SK-N-SH (cell line): ENCODE results near the gene FAM171A2. TPM values are rescaled to one million over a fixed set of nuclear protein-coding genes. Genes with fewer than 3 reads are reported as not detected.

Experiments
- CTCF ChIA-PET: fragments of 300-600, 350-600 bp; formaldehyde crosslinking; extraction: SDS; loops from one replicate; lab custom pipeline; 2021; lab: Yijun Ruan, JAX
- POLR2A ChIA-PET: fragments of 350-600 bp; sonication (Branson Sonifier 250); formaldehyde crosslinking; extraction: SDS; loops from one replicate; lab custom pipeline; 2020; ENCODE audit warnings: antibody characterized with exemption, inconsistent platforms; lab: Yijun Ruan, JAX
- DNase-seq: peaks from one replicate; pipeline ENCODE4 v3.0.0; 2012
- H2AFZ ChIP-seq: fragments of 200-600 bp; sonication (generic); 2 replicates; pipeline ENCODE4 v1.8.1; 2016; ENCODE audit warnings: antibody characterized with exemption, mild to moderate bottlenecking, low read depth
- H3F3A ChIP-seq: fragments of 200-600 bp; sonication (generic); replicated peaks from 2 replicates; pipeline ENCODE3; 2016; ENCODE audit warnings: antibody characterized with exemption, mild to moderate bottlenecking; ENCODE audit not compliant: insufficient read depth
- H3K27ac ChIP-seq, 2 experiments: fragments of 200-500 bp in 1 of 2; fragments of 200-600 bp in 1 of 2; sonication (Bioruptor generic) in 1 of 2; sonication (generic), shearing (Covaris generic) in 1 of 2; 2 replicates each; pipeline versions ENCODE4 v1.5.1 to v1.6.1; 2014 to 2016; ENCODE audit warnings: low read depth in 2 of 2, inconsistent platforms in 1 of 2, low read length in 1 of 2, mild to moderate bottlenecking in 1 of 2, mixed read lengths in 1 of 2
- H3K27me3 ChIP-seq: fragments of 200-600 bp; sonication (generic), shearing (Covaris generic); 2 replicates; pipeline ENCODE4 v1.6.1; 2016; ENCODE audit warnings: mixed run types; ENCODE audit not compliant: insufficient read depth
- H3K36me3 ChIP-seq, 2 experiments: fragments of 200-500 bp in 1 of 2; fragments of 200-600 bp in 1 of 2; sonication (Bioruptor generic) in 1 of 2; sonication (generic) in 1 of 2; replicated peaks in 1 of 2; 2 replicates each; pipeline versions ENCODE3 to v1.5.1; 2014 to 2016; ENCODE audit warnings: low read length in 1 of 2, mild to moderate bottlenecking in 1 of 2; ENCODE audit not compliant: insufficient read depth in 2 of 2, control insufficient read depth in 1 of 2
- H3K4me1 ChIP-seq, 2 experiments: fragments of 200-500 bp in 1 of 2; fragments of 200-600 bp in 1 of 2; sonication (Bioruptor generic) in 1 of 2; sonication (generic), shearing (Covaris generic) in 1 of 2; 2 replicates each; pipeline versions ENCODE4 v1.5.1 to v1.6.1; 2014 to 2016; ENCODE audit warnings: low read depth in 1 of 2, low read length in 1 of 2, mixed run types in 1 of 2; ENCODE audit not compliant: insufficient read depth in 2 of 2, control insufficient read depth in 1 of 2
- H3K4me2 ChIP-seq: fragments of 200-600 bp; sonication (generic), shearing (Covaris generic); 2 replicates; pipeline ENCODE4 v1.6.1; 2017; ENCODE audit warnings: mixed run types
- H3K4me3 ChIP-seq, 2 experiments: fragments of 200-500 bp in 1 of 2; fragments of 200-600 bp in 1 of 2; sonication (Bioruptor generic) in 1 of 2; sonication (generic), shearing (Covaris generic) in 1 of 2; 2 replicates each; pipeline versions ENCODE4 v1.5.1 to v1.8.1; 2014 to 2016; ENCODE audit warnings: low read depth in 2 of 2, inconsistent platforms in 1 of 2, low read length in 1 of 2, mild to moderate bottlenecking in 1 of 2, mixed read lengths in 1 of 2, moderate library complexity in 1 of 2
- H3K79me2 ChIP-seq: fragments of 200-600 bp; sonication (generic); 2 replicates; pipeline ENCODE4 v1.8.1; 2017; ENCODE audit warnings: mild to moderate bottlenecking; ENCODE audit not compliant: insufficient read depth
- H3K9ac ChIP-seq: fragments of 200-600 bp; sonication (generic); 2 replicates; pipeline ENCODE4 v1.6.1; 2017; ENCODE audit warnings: mixed run types
- H3K9me2 ChIP-seq: fragments of 200-600 bp; sonication (generic); 2 replicates; pipeline ENCODE4 v1.6.1; 2017; ENCODE audit warnings: mixed run types
- H3K9me3 ChIP-seq: fragments of 200-600 bp; sonication (generic); 2 replicates; pipeline ENCODE4 v1.6.1; 2017; ENCODE audit warnings: mixed run types, mild to moderate bottlenecking, moderate library complexity
- H4K20me1 ChIP-seq: fragments of 200-600 bp; sonication (generic); 2 replicates; pipeline ENCODE4 v1.6.1; 2017; ENCODE audit warnings: mild to moderate bottlenecking, mixed run types; ENCODE audit not compliant: insufficient read depth
- ELF1 ChIP-seq: IDR thresholded peaks from 2 replicates; pipeline ENCODE4 v1.4.0; 2012
- EP300 ChIP-seq, 2 experiments: IDR thresholded peaks; 2 replicates each; pipeline versions ENCODE4 v1.4.0 to v1.6.1; 2012; ENCODE audit warnings: borderline replicate concordance in 1 of 2, low read depth in 1 of 2, low read length in 1 of 2
- FOXJ3 ChIP-seq: sonication (generic); formaldehyde crosslinking; IDR thresholded peaks from 2 replicates; pipeline ENCODE4 v1.5.1; 2020; ENCODE audit warnings: mild to moderate bottlenecking, missing genetic modification reagents
- NFIC ChIP-seq: IDR thresholded peaks from 2 replicates; pipeline ENCODE4 v1.4.0; 2012; ENCODE audit warnings: borderline replicate concordance
- RAD21 ChIP-seq: IDR thresholded peaks from 2 replicates; pipeline ENCODE4 v1.6.1; 2012; ENCODE audit warnings: mild to moderate bottlenecking, low read length
- RFX5 ChIP-seq: IDR thresholded peaks from 2 replicates; pipeline ENCODE4 v1.6.1; 2012; ENCODE audit warnings: mild to moderate bottlenecking, improper control_type of control experiment, low read length
- SIN3A ChIP-seq: IDR thresholded peaks from 2 replicates; pipeline ENCODE4 v1.6.1; 2012; ENCODE audit warnings: low read depth, mild to moderate bottlenecking, low read length, moderate library complexity, borderline replicate concordance
- TCF12 ChIP-seq: IDR thresholded peaks from 2 replicates; pipeline ENCODE4 v1.4.0; 2012
- TEAD4 ChIP-seq: IDR thresholded peaks from 2 replicates; pipeline ENCODE4 v1.4.0; 2012; ENCODE audit warnings: mild to moderate bottlenecking, borderline replicate concordance; ENCODE audit not compliant: insufficient read depth
- WGBS: methylation state at CpG from one replicate; pipeline ENCODE4 v1.1.6; 2017; ENCODE audit warnings: low lambda C conversion rate; 5-methylcytosine and 5-hydroxymethylcytosine counted together
- polyA plus RNA-seq, 3 experiments: library from polyadenylated mRNA; depleted of rRNA; stranded (reverse); fragments of >200 nt; gene quantifications; 2 replicates each; pipeline ENCODE4 v1.2.3, GENCODE V29; 2012
- TF ChIP-seq, protein P1 (sequence below): IDR thresholded peaks from 2 replicates; pipeline ENCODE4; 2012
- TF ChIP-seq, protein P2 (sequence below): IDR thresholded peaks from 2 replicates; pipeline ENCODE4 v1.4.0; 2012; ENCODE audit warnings: low read depth, borderline replicate concordance
- TF ChIP-seq, protein P3 (sequence below): IDR thresholded peaks from 2 replicates; pipeline ENCODE4 v1.6.1; 2012; ENCODE audit warnings: mild to moderate bottlenecking, low read depth, low read length, moderate library complexity
- TF ChIP-seq, protein P4 (sequence below): fragments of 200-600 bp; sonication (generic); IDR thresholded peaks from 2 replicates; pipeline ENCODE4 v1.6.1; 2017; ENCODE audit warnings: antibody characterized with exemption, mild to moderate bottlenecking, moderate library complexity

Gene FAM171A2
- polyA plus RNA-seq, 1 of the 3 experiments (the other 2 are of a cell fraction): 4.9 TPM

DNA sequence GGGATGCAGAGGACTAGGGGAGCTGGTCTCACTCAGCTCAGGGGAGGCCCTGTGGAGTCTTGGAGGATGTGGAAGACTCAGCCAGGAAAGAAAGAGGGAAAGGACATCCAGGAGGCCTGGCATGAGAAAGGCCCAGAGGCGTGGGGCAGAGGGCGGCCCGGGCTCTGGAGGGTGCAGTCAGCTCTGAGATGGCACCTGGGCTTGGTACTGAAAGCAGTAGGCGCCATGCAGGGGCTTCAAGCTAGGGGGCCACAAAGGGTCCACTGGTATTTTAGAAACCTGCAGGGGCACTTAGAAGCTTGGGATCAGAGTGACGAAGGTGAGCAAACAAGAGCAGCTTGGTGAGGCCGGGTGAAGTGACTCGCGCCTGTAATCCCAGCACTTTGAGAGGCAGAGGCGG is 5.6 kb downstream of the FAM171A2 start:
- Histone ChIP-seq H3K9me3 (no peaks in the 10 kb centered on the region), H3K27me3 (no peaks in the 10 kb centered on the region), H3K4me3 (no peak overlapping the region), H3K79me2 (peaks cover 7% of the 10 kb centered on the region; the same call in 1 of the 2 replicates), H3K4me2 (no peak overlapping the region), H3K9ac (no peak overlapping the region), H3K4me1 (peaks cover 3 to 22% of the 10 kb centered on the region in 2 experiments; a peak in 1 of 4 replicates), H3K9me2 (no peaks in the 10 kb centered on the region), H3F3A (no peaks in the 10 kb centered on the region), H3K27ac (no peak overlapping the region), H2AFZ (no peak overlapping the region), H4K20me1 (peaks cover 11% of the 10 kb centered on the region; the same call in 1 of the 2 replicates), H3K36me3 (peaks cover 0 to 4% of the 10 kb centered on the region in 2 experiments)
- 93% methylated on average over 9 of the region's 9 CpGs for WGBS
- TF ChIP-seq, protein P1, sequence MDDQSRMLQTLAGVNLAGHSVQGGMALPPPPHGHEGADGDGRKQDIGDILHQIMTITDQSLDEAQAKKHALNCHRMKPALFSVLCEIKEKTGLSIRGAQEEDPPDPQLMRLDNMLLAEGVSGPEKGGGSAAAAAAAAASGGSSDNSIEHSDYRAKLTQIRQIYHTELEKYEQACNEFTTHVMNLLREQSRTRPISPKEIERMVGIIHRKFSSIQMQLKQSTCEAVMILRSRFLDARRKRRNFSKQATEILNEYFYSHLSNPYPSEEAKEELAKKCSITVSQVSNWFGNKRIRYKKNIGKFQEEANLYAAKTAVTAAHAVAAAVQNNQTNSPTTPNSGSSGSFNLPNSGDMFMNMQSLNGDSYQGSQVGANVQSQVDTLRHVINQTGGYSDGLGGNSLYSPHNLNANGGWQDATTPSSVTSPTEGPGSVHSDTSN: no peak
- TF ChIP-seq SIN3A: no peak
- TF ChIP-seq TCF12: no peak
- no peak for TF ChIP-seq ELF1
- TF ChIP-seq, protein P2, sequence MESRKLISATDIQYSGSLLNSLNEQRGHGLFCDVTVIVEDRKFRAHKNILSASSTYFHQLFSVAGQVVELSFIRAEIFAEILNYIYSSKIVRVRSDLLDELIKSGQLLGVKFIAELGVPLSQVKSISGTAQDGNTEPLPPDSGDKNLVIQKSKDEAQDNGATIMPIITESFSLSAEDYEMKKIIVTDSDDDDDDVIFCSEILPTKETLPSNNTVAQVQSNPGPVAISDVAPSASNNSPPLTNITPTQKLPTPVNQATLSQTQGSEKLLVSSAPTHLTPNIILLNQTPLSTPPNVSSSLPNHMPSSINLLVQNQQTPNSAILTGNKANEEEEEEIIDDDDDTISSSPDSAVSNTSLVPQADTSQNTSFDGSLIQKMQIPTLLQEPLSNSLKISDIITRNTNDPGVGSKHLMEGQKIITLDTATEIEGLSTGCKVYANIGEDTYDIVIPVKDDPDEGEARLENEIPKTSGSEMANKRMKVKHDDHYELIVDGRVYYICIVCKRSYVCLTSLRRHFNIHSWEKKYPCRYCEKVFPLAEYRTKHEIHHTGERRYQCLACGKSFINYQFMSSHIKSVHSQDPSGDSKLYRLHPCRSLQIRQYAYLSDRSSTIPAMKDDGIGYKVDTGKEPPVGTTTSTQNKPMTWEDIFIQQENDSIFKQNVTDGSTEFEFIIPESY: no peak
- no peak for TF ChIP-seq EP300 (IDR thresholded peaks at IDR 0.05; ENCODE audit: borderline replicate concordance in 1 of 2, low read depth in 1 of 2, low read length in 1 of 2)
- no peak for TF ChIP-seq RAD21
- no peak for TF ChIP-seq RFX5
- no peak for TF ChIP-seq FOXJ3
- TF ChIP-seq NFIC: no peak
- TF ChIP-seq, protein P3, sequence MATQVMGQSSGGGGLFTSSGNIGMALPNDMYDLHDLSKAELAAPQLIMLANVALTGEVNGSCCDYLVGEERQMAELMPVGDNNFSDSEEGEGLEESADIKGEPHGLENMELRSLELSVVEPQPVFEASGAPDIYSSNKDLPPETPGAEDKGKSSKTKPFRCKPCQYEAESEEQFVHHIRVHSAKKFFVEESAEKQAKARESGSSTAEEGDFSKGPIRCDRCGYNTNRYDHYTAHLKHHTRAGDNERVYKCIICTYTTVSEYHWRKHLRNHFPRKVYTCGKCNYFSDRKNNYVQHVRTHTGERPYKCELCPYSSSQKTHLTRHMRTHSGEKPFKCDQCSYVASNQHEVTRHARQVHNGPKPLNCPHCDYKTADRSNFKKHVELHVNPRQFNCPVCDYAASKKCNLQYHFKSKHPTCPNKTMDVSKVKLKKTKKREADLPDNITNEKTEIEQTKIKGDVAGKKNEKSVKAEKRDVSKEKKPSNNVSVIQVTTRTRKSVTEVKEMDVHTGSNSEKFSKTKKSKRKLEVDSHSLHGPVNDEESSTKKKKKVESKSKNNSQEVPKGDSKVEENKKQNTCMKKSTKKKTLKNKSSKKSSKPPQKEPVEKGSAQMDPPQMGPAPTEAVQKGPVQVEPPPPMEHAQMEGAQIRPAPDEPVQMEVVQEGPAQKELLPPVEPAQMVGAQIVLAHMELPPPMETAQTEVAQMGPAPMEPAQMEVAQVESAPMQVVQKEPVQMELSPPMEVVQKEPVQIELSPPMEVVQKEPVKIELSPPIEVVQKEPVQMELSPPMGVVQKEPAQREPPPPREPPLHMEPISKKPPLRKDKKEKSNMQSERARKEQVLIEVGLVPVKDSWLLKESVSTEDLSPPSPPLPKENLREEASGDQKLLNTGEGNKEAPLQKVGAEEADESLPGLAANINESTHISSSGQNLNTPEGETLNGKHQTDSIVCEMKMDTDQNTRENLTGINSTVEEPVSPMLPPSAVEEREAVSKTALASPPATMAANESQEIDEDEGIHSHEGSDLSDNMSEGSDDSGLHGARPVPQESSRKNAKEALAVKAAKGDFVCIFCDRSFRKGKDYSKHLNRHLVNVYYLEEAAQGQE: no peak
- TF ChIP-seq, protein P4, sequence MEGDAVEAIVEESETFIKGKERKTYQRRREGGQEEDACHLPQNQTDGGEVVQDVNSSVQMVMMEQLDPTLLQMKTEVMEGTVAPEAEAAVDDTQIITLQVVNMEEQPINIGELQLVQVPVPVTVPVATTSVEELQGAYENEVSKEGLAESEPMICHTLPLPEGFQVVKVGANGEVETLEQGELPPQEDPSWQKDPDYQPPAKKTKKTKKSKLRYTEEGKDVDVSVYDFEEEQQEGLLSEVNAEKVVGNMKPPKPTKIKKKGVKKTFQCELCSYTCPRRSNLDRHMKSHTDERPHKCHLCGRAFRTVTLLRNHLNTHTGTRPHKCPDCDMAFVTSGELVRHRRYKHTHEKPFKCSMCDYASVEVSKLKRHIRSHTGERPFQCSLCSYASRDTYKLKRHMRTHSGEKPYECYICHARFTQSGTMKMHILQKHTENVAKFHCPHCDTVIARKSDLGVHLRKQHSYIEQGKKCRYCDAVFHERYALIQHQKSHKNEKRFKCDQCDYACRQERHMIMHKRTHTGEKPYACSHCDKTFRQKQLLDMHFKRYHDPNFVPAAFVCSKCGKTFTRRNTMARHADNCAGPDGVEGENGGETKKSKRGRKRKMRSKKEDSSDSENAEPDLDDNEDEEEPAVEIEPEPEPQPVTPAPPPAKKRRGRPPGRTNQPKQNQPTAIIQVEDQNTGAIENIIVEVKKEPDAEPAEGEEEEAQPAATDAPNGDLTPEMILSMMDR: no peak
- TF ChIP-seq TEAD4: no peak
- DNase-seq: no peak
- ChIA-PET CTCF (interaction anchor here (3.1 to 7.6 kb wide), 4 partner anchors 8 to 27 kb away, joined by 11 to 85 read pairs (median 14); partner anchors contain the start of gene GRN), POLR2A (no interaction called here)
